HUES6 (cell line): Measurements from ENCODE around the gene ESR1.

ENCODE experiments used
- H3K27ac ChIP-seq: 2 replicates; pipeline ENCODE4 v1.7.0; 2013; ENCODE audit warnings: low read depth, mild to moderate bottlenecking, low read length, inconsistent platforms
- H3K27me3 ChIP-seq: 2 replicates; pipeline ENCODE4 v1.6.1; 2013; ENCODE audit warnings: low read length; ENCODE audit not compliant: control insufficient read depth, insufficient read depth
- H3K36me3 ChIP-seq: 2 replicates; pipeline ENCODE4 v1.6.1; 2013; ENCODE audit warnings: low read length; ENCODE audit not compliant: control insufficient read depth, insufficient read depth
- H3K4me1 ChIP-seq: 2 replicates; pipeline ENCODE4 v1.6.1; 2013; ENCODE audit warnings: low read length; ENCODE audit not compliant: control insufficient read depth, insufficient read depth
- H3K4me3 ChIP-seq: 2 replicates; pipeline ENCODE4 v1.5.1; 2013; ENCODE audit warnings: low read depth, low read length
- H3K9ac ChIP-seq: one replicate; pipeline ENCODE4 v1.6.1; 2013; ENCODE audit warnings: mild to moderate bottlenecking, low read length
- H3K9me3 ChIP-seq: 2 replicates; pipeline ENCODE4 v1.6.1; 2013; ENCODE audit warnings: low read depth, low read length; ENCODE audit not compliant: control insufficient read depth, insufficient read depth

ESR1 gene

DNA sequence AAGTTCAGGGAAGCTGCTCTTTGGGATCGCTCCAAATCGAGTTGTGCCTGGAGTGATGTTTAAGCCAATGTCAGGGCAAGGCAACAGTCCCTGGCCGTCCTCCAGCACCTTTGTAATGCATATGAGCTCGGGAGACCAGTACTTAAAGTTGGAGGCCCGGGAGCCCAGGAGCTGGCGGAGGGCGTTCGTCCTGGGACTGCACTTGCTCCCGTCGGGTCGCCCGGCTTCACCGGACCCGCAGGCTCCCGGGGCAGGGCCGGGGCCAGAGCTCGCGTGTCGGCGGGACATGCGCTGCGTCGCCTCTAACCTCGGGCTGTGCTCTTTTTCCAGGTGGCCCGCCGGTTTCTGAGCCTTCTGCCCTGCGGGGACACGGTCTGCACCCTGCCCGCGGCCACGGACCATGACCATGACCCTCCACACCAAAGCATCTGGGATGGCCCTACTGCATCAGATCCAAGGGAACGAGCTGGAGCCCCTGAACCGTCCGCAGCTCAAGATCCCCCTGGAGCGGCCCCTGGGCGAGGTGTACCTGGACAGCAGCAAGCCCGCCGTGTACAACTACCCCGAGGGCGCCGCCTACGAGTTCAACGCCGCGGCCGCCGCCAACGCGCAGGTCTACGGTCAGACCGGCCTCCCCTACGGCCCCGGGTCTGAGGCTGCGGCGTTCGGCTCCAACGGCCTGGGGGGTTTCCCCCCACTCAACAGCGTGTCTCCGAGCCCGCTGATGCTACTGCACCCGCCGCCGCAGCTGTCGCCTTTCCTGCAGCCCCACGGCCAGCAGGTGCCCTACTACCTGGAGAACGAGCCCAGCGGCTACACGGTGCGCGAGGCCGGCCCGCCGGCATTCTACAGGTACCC lies at the start of gene ESR1:
Gene ESR1, plus strand, starts transcription at position 170 of the 858 bp plus-strand sequence. Its CDS starts 231 bp downstream, at position 401.
- Histone ChIP-seq H3K36me3 (no peaks in the 10 kb centered on the region), H3K9ac (no peak within 1 kb of the TSS), H3K27me3 (peaks cover 92% of the 10 kb centered on the region), H3K9me3 (no peaks in the 10 kb centered on the region), H3K4me3 (peak within 1 kb of the TSS; percentile 69), H3K4me1 (peaks cover 4% of the 10 kb centered on the region; the same call in 1 of the 2 replicates), H3K27ac (no peak within 1 kb of the TSS)

GRCh38 chr6:151760486-151760885 lies 47.0 kb upstream of the ESR1 start:
- Histone ChIP-seq H3K27ac (no peak overlapping the region), H3K36me3 (no peaks in the 10 kb centered on the region), H3K4me1 (peaks cover 8% of the 10 kb centered on the region; the same call in 1 of the 2 replicates), H3K4me3 (no peak overlapping the region), H3K9me3 (no peaks in the 10 kb centered on the region), H3K9ac (no peak overlapping the region), H3K27me3 (no peaks in the 10 kb centered on the region)

DNA sequence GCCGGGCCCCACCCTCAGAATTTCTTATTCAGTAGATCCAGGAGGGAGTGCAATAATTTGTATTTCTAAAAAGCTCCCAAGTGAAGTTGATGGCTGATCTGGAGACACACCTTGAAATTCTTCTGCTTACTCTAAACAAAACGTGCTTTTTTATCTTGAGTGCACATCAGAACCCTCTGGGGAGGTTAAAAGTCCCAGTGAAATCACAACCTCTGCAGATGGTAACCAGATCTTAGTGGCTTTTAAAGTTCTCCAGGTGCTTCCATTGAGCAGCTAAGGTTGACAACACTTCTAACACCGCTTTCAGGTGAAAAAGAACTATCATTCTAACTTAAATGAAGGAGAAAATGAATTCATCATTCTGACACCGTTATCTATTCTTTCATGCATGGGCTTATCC lies 45.6 kb upstream of the ESR1 start:
- no peak overlapping the region for H3K27ac ChIP-seq
- no peaks in the 10 kb centered on the region for H3K36me3 ChIP-seq
- H3K4me1 ChIP-seq: peaks cover 11% of the 10 kb centered on the region; the same call in 1 of the 2 replicates
- H3K27me3 ChIP-seq: no peaks in the 10 kb centered on the region
- no peaks in the 10 kb centered on the region for H3K9me3 ChIP-seq
- H3K9ac ChIP-seq: no peak overlapping the region
- H3K4me3 ChIP-seq: no peak overlapping the region

DNA sequence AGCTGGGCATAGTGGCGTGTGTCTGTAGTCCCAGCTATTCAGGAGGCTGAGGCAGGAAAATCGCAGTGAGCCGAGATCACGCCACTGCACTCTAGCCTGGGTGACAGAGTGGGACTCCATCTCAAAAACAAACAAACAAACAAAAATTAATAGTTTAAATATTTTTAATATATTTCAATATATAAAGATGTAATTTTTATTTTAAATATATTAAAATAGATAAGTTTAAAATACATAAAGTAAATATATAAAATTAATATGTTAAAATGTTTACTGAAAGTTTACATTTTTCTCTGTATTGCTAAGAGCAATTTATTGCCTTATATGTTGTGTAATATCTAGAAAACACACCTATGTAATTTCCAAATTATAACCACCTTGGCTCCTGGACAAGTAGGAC lies 44.7 kb upstream of the ESR1 start:
- Histone ChIP-seq H3K27me3 (no peaks in the 10 kb centered on the region), H3K9ac (no peak overlapping the region), H3K4me3 (no peak overlapping the region), H3K9me3 (no peaks in the 10 kb centered on the region), H3K27ac (no peak overlapping the region), H3K36me3 (no peaks in the 10 kb centered on the region), H3K4me1 (peaks cover 11% of the 10 kb centered on the region; the same call in 1 of the 2 replicates)

DNA sequence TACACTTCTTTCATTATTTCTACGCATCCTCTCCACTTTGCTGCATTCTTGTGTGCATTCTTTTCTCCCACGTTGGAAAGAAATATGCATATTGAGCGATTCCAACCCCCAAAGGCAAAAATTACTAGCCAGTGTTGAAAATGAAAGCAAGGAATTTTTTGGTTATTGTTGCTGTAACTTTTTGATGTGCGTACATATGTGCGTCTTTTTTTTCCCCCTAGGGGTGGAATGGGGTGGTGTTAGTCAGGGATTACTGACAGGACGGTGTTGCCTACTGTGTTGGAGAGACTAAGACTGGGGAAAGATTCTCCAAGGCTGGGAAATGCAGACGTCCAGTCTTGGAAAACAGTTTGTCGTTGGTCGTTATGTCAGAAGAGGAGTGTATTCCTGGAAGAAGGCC lies 44.2 kb upstream of the ESR1 start:
- Histone ChIP-seq H3K27me3 (no peaks in the 10 kb centered on the region), H3K4me1 (peaks cover 11% of the 10 kb centered on the region; the same call in 1 of the 2 replicates), H3K36me3 (no peaks in the 10 kb centered on the region), H3K9ac (no peak overlapping the region), H3K27ac (no peak overlapping the region), H3K4me3 (peak overlapping the region; percentile 43; the same call in 1 of the 2 replicates), H3K9me3 (no peaks in the 10 kb centered on the region)

DNA sequence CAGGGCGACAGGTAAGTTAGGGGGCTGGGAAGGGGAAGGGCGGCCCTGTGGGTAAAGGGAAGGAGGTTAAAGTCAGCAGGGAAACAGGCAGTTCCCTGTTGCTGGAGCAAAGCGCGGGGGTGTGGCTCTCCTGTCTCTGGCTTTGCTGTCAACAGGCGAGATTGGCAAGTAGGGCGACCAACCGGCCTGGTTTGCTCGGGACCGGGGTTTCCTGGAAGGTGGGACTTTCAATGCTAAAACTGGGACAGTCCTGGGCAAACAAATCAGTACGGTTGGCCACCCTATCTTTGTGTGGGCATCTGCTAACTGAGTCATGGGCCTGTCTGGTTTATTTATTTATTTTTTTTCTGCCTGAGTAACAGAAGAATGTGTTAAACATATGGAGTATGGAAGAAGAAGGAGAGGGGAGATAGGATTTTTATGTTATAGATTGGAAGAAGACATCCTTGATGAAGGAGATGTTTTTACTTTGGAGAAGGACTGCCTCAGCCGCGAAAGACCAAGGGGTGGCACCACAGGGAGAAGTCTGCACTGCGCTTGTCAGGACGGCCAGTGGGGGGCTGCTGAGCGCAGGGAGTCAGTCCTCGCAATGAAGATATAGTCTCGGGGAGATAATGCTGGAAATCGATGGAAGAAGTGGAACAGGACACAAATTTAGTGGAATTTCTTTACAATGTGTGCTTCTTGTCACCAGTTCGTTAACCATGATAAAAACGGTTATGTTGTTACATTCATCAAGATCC lies 43.4 kb upstream of the ESR1 start:
- H3K27me3 ChIP-seq: no peaks in the 10 kb centered on the region
- H3K4me3 ChIP-seq: peak overlapping the region; percentile 43
- H3K36me3 ChIP-seq: no peaks in the 10 kb centered on the region
- peaks cover 11% of the 10 kb centered on the region; the same call in 1 of the 2 replicates for H3K4me1 ChIP-seq
- no peak overlapping the region for H3K9ac ChIP-seq
- no peak overlapping the region for H3K27ac ChIP-seq
- no peaks in the 10 kb centered on the region for H3K9me3 ChIP-seq

DNA sequence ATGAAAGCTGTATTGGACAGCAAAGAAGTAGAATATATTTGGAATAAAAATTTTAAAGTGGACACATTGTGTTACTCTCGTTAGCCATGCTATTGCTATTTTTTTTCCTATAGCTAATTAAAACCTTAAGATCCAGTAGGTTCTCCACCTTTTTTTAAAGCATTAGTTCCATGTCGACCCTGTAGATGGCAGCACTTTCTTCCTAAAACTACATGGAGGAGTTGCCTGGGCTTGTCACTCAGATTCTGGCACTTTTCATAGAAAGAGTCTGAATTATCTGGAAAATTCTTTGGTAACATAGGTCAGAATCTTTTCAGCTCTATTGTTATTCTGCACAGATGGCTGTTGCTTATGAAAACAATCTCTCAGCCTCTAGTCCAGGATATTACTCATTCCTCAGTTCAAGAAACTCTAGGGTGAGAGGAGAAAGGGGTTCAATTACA lies 42.0 kb upstream of the ESR1 start:
- no peaks in the 10 kb centered on the region for H3K9me3 ChIP-seq
- H3K27me3 ChIP-seq: no peaks in the 10 kb centered on the region
- H3K4me1 ChIP-seq: peaks cover 11% of the 10 kb centered on the region; the same call in 1 of the 2 replicates
- no peak overlapping the region for H3K27ac ChIP-seq
- H3K36me3 ChIP-seq: no peaks in the 10 kb centered on the region
- no peak overlapping the region for H3K9ac ChIP-seq
- no peak overlapping the region for H3K4me3 ChIP-seq

- Histone ChIP-seq H3K9ac (no peak overlapping the region), H3K4me1 (no peaks in the 10 kb centered on the region), H3K27ac (no peak overlapping the region), H3K27me3 (no peaks in the 10 kb centered on the region), H3K4me3 (no peak overlapping the region), H3K36me3 (no peaks in the 10 kb centered on the region), H3K9me3 (no peaks in the 10 kb centered on the region)
These were observed 35.0 kb upstream of the ESR1 start for GRCh38 chr6:151772446-151772845.

DNA sequence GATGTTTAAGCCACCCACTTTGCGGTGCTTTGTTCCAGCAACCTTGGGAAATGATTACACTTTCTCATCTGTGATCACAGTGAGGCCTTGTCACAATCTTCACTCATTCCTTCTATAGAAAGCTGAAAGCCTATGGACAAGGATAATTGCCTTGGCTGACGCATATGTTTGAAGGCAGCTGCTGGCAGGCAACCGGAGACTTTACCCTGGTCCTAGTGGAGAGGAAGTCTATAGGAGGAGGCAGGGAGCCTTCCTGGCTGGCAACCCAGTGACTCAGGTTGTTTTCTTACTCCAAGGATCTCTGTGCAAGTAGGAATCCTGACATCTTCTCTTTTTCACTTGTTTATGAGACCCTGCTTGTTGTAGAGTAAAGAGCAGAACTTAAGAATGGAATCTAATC lies 34.1 kb upstream of the ESR1 start:
- no peak overlapping the region for H3K9ac ChIP-seq
- no peaks in the 10 kb centered on the region for H3K36me3 ChIP-seq
- H3K4me3 ChIP-seq: no peak overlapping the region
- H3K27me3 ChIP-seq: no peaks in the 10 kb centered on the region
- H3K9me3 ChIP-seq: no peaks in the 10 kb centered on the region
- H3K4me1 ChIP-seq: no peaks in the 10 kb centered on the region
- no peak overlapping the region for H3K27ac ChIP-seq

- Histone ChIP-seq H3K27me3 (no peaks in the 10 kb centered on the region), H3K9me3 (no peaks in the 10 kb centered on the region), H3K36me3 (no peaks in the 10 kb centered on the region), H3K4me3 (no peak overlapping the region), H3K9ac (no peak overlapping the region), H3K27ac (no peak overlapping the region), H3K4me1 (no peaks in the 10 kb centered on the region)
These were observed 24.9 kb upstream of the ESR1 start for GRCh38 chr6:151782560-151782959.

GRCh38 chr6:151783692-151784091 lies 23.8 kb upstream of the ESR1 start:
- Histone ChIP-seq H3K27ac (no peak overlapping the region), H3K36me3 (no peaks in the 10 kb centered on the region), H3K9ac (no peak overlapping the region), H3K9me3 (no peaks in the 10 kb centered on the region), H3K4me1 (no peaks in the 10 kb centered on the region), H3K4me3 (no peak overlapping the region), H3K27me3 (no peaks in the 10 kb centered on the region)
